ENCODE data around the gene CEACAM1.

- TF ChIP-seq E2F4 (CRISPR knock-in tag; IDR thresholded peaks at IDR 0.05; ENCODE audit: borderline replicate concordance, low read depth) (no peak), CBFB (CRISPR knock-in tag; IDR thresholded peaks at IDR 0.05; ENCODE audit: low read depth) (no peak), IRF1 (CRISPR knock-in tag; IDR thresholded peaks at IDR 0.05) (no peak), E2F5 (CRISPR knock-in tag; IDR thresholded peaks at IDR 0.05) (no peak), CTCF (IDR thresholded peaks at IDR 0.05) (no peak), ATF3 (CRISPR knock-in tag; conservative IDR thresholded peaks at IDR 0.05) (no peak)
These were observed 53.5 kb downstream of the CEACAM1 start for GRCh38 chr19:42474743-42475142.

Data from WTC11 (cell line).